Osteocyte (in vitro differentiated cells): ENCODE measurements around the gene GRM3. TPM values are rescaled to one million over a fixed set of nuclear protein-coding genes. Genes with fewer than 3 reads are reported as not detected.

Experiments used
- DNase-seq: peaks from one replicate; pipeline ENCODE4 v3.0.0; 2021; ENCODE audit warnings: mixed read lengths; ENCODE audit not compliant: unreplicated experiment; ENCODE audit errors: extremely low spot score
- H3K27ac Mint-ChIP-seq: one replicate; pipeline ENCODE4 v1.8.0; 2021; ENCODE audit warnings: mild to moderate bottlenecking, mixed read lengths; ENCODE audit not compliant: unreplicated experiment
- H3K27me3 Mint-ChIP-seq: one replicate; pipeline ENCODE4 v1.8.0; 2021; ENCODE audit warnings: mixed read lengths; ENCODE audit not compliant: unreplicated experiment
- H3K36me3 Mint-ChIP-seq: one replicate; pipeline ENCODE4 v1.8.0; 2021; ENCODE audit warnings: mixed read lengths; ENCODE audit not compliant: unreplicated experiment
- H3K4me1 Mint-ChIP-seq: one replicate; pipeline ENCODE4 v1.8.0; 2021; ENCODE audit warnings: mixed read lengths; ENCODE audit not compliant: unreplicated experiment
- H3K4me3 Mint-ChIP-seq: one replicate; pipeline ENCODE4 v1.8.0; 2021; ENCODE audit warnings: mild to moderate bottlenecking, moderate library complexity, mixed read lengths; ENCODE audit not compliant: unreplicated experiment
- H3K9me3 Mint-ChIP-seq: one replicate; pipeline ENCODE4 v1.8.0; 2021; ENCODE audit warnings: mixed read lengths; ENCODE audit not compliant: unreplicated experiment
- CTCF ChIP-seq: fragments of 200-600 bp; sonication (generic); IDR thresholded peaks from 2 replicates; pipeline ENCODE4 v1.5.0; 2021; ENCODE audit warnings: antibody characterized with exemption, mild to moderate bottlenecking, moderate library complexity
- total RNA-seq: library from RNA; stranded (reverse); gene quantifications from 2 replicates; pipeline ENCODE4 v1.2.1, GENCODE V29; 2021

Gene GRM3
- total RNA-seq, 1 donor from 2014 or later, result not detected

- no peaks in the 10 kb centered on the region for H3K36me3 Mint-ChIP-seq
- H3K27me3 Mint-ChIP-seq, result no peaks in the 10 kb centered on the region
- no peak overlapping the region for H3K4me3 Mint-ChIP-seq
- no peak for TF ChIP-seq CTCF
- no peak for DNase-seq
- no peaks in the 10 kb centered on the region for H3K9me3 Mint-ChIP-seq
- no peak overlapping the region for H3K27ac Mint-ChIP-seq
- no peaks in the 10 kb centered on the region for H3K4me1 Mint-ChIP-seq
Observed at GRCh38 chr7:86792260-86792659, 148.6 kb downstream of the GRM3 start.

GRCh38 chr7:86793136-86793535, 149.4 kb downstream of the GRM3 start:
- Mint-ChIP-seq H3K27ac (no peak overlapping the region), H3K27me3 (no peaks in the 10 kb centered on the region), H3K36me3 (no peaks in the 10 kb centered on the region), H3K4me1 (no peaks in the 10 kb centered on the region), H3K4me3 (no peak overlapping the region), H3K9me3 (no peaks in the 10 kb centered on the region)
- no peak for DNase-seq
- TF ChIP-seq CTCF, result no peak

- peaks cover 22% of the 10 kb centered on the region for H3K27me3 Mint-ChIP-seq
- TF ChIP-seq CTCF, result peak; percentile 53
- H3K4me3 Mint-ChIP-seq, result no peak overlapping the region
- no peaks in the 10 kb centered on the region for H3K4me1 Mint-ChIP-seq
- no peaks in the 10 kb centered on the region for H3K36me3 Mint-ChIP-seq
- DNase-seq, result no peak
- no peaks in the 10 kb centered on the region for H3K9me3 Mint-ChIP-seq
- no peak overlapping the region for H3K27ac Mint-ChIP-seq
Observed at GRCh38 chr7:86814661-86815379, 171.1 kb downstream of the GRM3 start.

- Mint-ChIP-seq H3K9me3 (no peaks in the 10 kb centered on the region), H3K27me3 (peaks cover 22% of the 10 kb centered on the region), H3K4me3 (no peak overlapping the region), H3K4me1 (no peaks in the 10 kb centered on the region), H3K27ac (no peak overlapping the region), H3K36me3 (no peaks in the 10 kb centered on the region)
- no peak for TF ChIP-seq CTCF
- DNase-seq, result no peak
Observed at GRCh38 chr7:86815556-86815955, 171.8 kb downstream of the GRM3 start.

- Mint-ChIP-seq H3K4me3 (no peak overlapping the region), H3K4me1 (no peaks in the 10 kb centered on the region), H3K27ac (no peak overlapping the region), H3K36me3 (no peaks in the 10 kb centered on the region), H3K9me3 (no peaks in the 10 kb centered on the region), H3K27me3 (peaks cover 20% of the 10 kb centered on the region)
- TF ChIP-seq CTCF, result no peak
- no peak for DNase-seq
Observed at GRCh38 chr7:86818903-86819302, 175.2 kb downstream of the GRM3 start.
